K562 (cell line): ENCODE data around the gene ACKR1. TPM values are rescaled to one million over a fixed set of nuclear protein-coding genes. Genes with fewer than 3 reads are reported as not detected.

ENCODE experiments used
- ATAC-seq: fragments of 200-7000 bp; cut with Tn5 transposase; 3 replicates; pipeline ENCODE4 v1.9.1; 2020; ENCODE audit warnings: moderate library complexity
- BruUV-seq: library from RNA; stranded (reverse); fragments of 400-500 nt; replicated peaks from 2 replicates; lab custom pipeline; 2021; lab: Mats Ljungman, UMichigan
- CTCF ChIA-PET: fragments of 300-600 bp; formaldehyde crosslinking; extraction: SDS; loops from one replicate; lab custom pipeline; 2021; ENCODE audit warnings: low intra/inter-chr PET ratio; lab: Yijun Ruan, JAX
- POLR2A ChIA-PET: fragments of 300-600, 350-650 bp; sonication (Branson Sonifier 250); formaldehyde crosslinking; extraction: SDS; loops from one replicate; lab custom pipeline; 2021; ENCODE audit warnings: antibody characterized with exemption, inconsistent platforms; lab: Yijun Ruan, JAX
- DNase-seq, 4 experiments: peaks; one replicate each; pipeline versions ENCODE4 v3.0.0 to v3.0.0-alpha.2; 2011 to 2018; ENCODE audit warnings: low spot score in 3 of 4, mixed read lengths in 3 of 4; ENCODE audit errors: extremely low read depth in 1 of 4
- FAIRE-seq: peaks from 2 replicates; lab custom pipeline; 2011; peaks lifted over from hg19 to GRCh38; lab: Jason Lieb, UNC
- H2AFZ ChIP-seq: 2 replicates; pipeline ENCODE4 v1.6.0; 2011; ENCODE audit warnings: low read depth, low read length, control low read depth, inconsistent platforms
- H3K27ac ChIP-seq: fragments of 200-600 bp; 3 replicates; pipeline ENCODE4 v1.8.0; 2011; ENCODE audit warnings: low read depth, mild to moderate bottlenecking, control low read depth, inconsistent platforms, low read length, moderate library complexity, mixed read lengths; ENCODE audit errors: extremely low read depth
- H3K27me3 ChIP-seq, 2 experiments: fragments of 300-600 bp in 1 of 2; 2 replicates in 1 of 2; 3 replicates in 1 of 2; pipeline versions ENCODE4 v1.6.0 to v1.8.0; 2011; ENCODE audit warnings: inconsistent platforms in 2 of 2, low read length in 2 of 2, mild to moderate bottlenecking in 1 of 2, mixed read lengths in 1 of 2, moderate library complexity in 1 of 2; ENCODE audit not compliant: control insufficient read depth in 2 of 2, insufficient read depth in 2 of 2
- H3K36me3 ChIP-seq: fragments of 300-600 bp; 3 replicates; pipeline ENCODE4 v1.8.0; 2011; ENCODE audit warnings: mild to moderate bottlenecking, low read length, inconsistent platforms; ENCODE audit not compliant: control insufficient read depth, insufficient read depth
- H3K4me1 ChIP-seq, 2 experiments: fragments of 200-600 bp in 1 of 2; replicated peaks in 1 of 2; 2 replicates in 1 of 2; 3 replicates in 1 of 2; pipeline versions ENCODE4 v1.5.1 to v1.8.0; 2011; ENCODE audit warnings: inconsistent platforms in 2 of 2, low read length in 2 of 2, mild to moderate bottlenecking in 1 of 2, mixed read lengths in 1 of 2, moderate library complexity in 1 of 2; ENCODE audit not compliant: control insufficient read depth in 2 of 2, insufficient read depth in 2 of 2
- H3K4me2 ChIP-seq: 2 replicates; pipeline ENCODE4 v1.6.1; 2011; ENCODE audit warnings: low read length, control low read depth, inconsistent platforms, mixed read lengths; ENCODE audit not compliant: insufficient read depth
- H3K4me3 ChIP-seq: fragments of 200-600 bp; sonication (generic), shearing (Covaris generic); 2 replicates; pipeline ENCODE4 v1.5.1; 2016; ENCODE audit warnings: control low read depth, inconsistent platforms
- H3K79me2 ChIP-seq: fragments of 200-600 bp; 3 replicates; pipeline ENCODE4 v1.8.0; 2011; ENCODE audit warnings: low read length, inconsistent platforms; ENCODE audit not compliant: control insufficient read depth, insufficient read depth
- H3K9ac ChIP-seq, 2 experiments: 2 replicates each; pipeline versions ENCODE4 v1.6.0 to v1.6.1; 2011; ENCODE audit warnings: low read depth in 2 of 2, low read length in 2 of 2, control low read depth in 1 of 2, inconsistent platforms in 1 of 2, mild to moderate bottlenecking in 1 of 2, mixed read lengths in 1 of 2; ENCODE audit not compliant: insufficient read depth in 1 of 2
- H3K9me1 ChIP-seq: one replicate; pipeline ENCODE4 v1.6.0; 2011; ENCODE audit warnings: inconsistent platforms, mild to moderate bottlenecking, low read length, moderate library complexity; ENCODE audit not compliant: control insufficient read depth, insufficient read depth
- H3K9me3 ChIP-seq: replicated peaks from 2 replicates; pipeline ENCODE4 v1.5.1; 2011; ENCODE audit warnings: low read depth, low read length, inconsistent platforms; ENCODE audit not compliant: control insufficient read depth, insufficient read depth
- H4K20me1 ChIP-seq: replicated peaks from 2 replicates; pipeline ENCODE4 v1.6.1; 2011; ENCODE audit warnings: low read length, inconsistent platforms, mixed read lengths; ENCODE audit not compliant: control insufficient read depth, insufficient read depth
- EGR1 ChIP-seq: fragments of 450-650 bp; conservative IDR thresholded peaks from 2 replicates; pipeline ENCODE4 v1.6.1; 2017; ENCODE audit warnings: mild to moderate bottlenecking
- PHF21A ChIP-seq: fragments of 450-650 bp; IDR thresholded peaks from 2 replicates; pipeline ENCODE4 v1.6.1; 2017; ENCODE audit warnings: low read depth, borderline replicate concordance
- RBBP5 ChIP-seq: fragments of 200-600 bp; sonication (generic); IDR thresholded peaks from 2 replicates; pipeline ENCODE4 v1.6.1; 2012; ENCODE audit warnings: borderline replicate concordance, mild to moderate bottlenecking, low read length, control low read depth, inconsistent platforms; ENCODE audit not compliant: insufficient read depth, poor library complexity, severe bottlenecking
- SMARCC2 ChIP-seq: fragments of 450-650 bp; IDR thresholded peaks from 2 replicates; pipeline ENCODE4 v1.6.1; 2017; ENCODE audit warnings: antibody characterized with exemption, moderate library complexity, mild to moderate bottlenecking, low read depth
- ZNF217 ChIP-seq: sonication (generic); formaldehyde crosslinking; IDR thresholded peaks from 2 replicates; pipeline ENCODE4 v1.8.0; 2022; ENCODE audit warnings: mild to moderate bottlenecking, missing genetic modification reagents
- WGBS: fragments of 100-300 bp; shearing (Covaris generic); methylation state at CpG from one replicate; pipeline ENCODE4 v1.1.6; 2016; ENCODE audit warnings: low coverage, mixed read lengths; ENCODE audit not compliant: insufficient coverage; ENCODE audit errors: missing lambda C conversion rate; 5-methylcytosine and 5-hydroxymethylcytosine counted together
- in situ Hi-C: fragments of 300-500 bp; cut with MboI; formaldehyde crosslinking; loops from 4 replicates; pipeline ENCODE4 v1.15.0; 2018; ENCODE audit warnings: inconsistent platforms, mixed read lengths
- intact Hi-C: fragments of 100-400 bp; cut with micrococcal nuclease; formaldehyde crosslinking; loops from 2 replicates; pipeline ENCODE4 v1.14.2; 2022
- polyA plus RNA-seq, 8 experiments: library from polyadenylated mRNA; depleted of rRNA in 4 of 8; stranded (reverse) in 5 of 8; unstranded in 3 of 8; fragments of >200 nt; fragmentation: Nextera tagmentation in 2 of 8; fragmentation: Illumina TruSeq in 1 of 8; extraction: Ambion mirVana in 2 of 8; extraction: Trizol in 1 of 8; gene quantifications; 2 replicates each; pipeline versions ENCODE4 v1.2.1 to v1.2.3, GENCODE V29; 2011 to 2014; ENCODE audit warnings: inconsistent platforms in 1 of 8, missing spikeins in 1 of 8
- total RNA-seq, 7 experiments: library from RNA; depleted of rRNA in 6 of 7; stranded (reverse); fragments of >200 nt in 6 of 7; fragmentation: Illumina TruSeq in 2 of 7; extraction: Trizol in 2 of 7; gene quantifications; 2 replicates each; pipeline versions ENCODE4 v1.2.1 to v1.2.3, GENCODE V29; 2011 to 2021; ENCODE audit warnings: low replicate concordance in 1 of 7
- TF ChIP-seq, protein P1 (sequence below): fragments of 250-450 bp; sonication (Bioruptor Pico); IDR thresholded peaks from 2 replicates; pipeline ENCODE4 v1.8.0; 2022; ENCODE audit warnings: inconsistent platforms
- TF ChIP-seq, protein P2 (sequence below): fragments of 250-450 bp; sonication (Bioruptor Pico); IDR thresholded peaks from 2 replicates; pipeline ENCODE4 v1.4.0; 2020; ENCODE audit warnings: borderline replicate concordance
- TF ChIP-seq, protein P3 (sequence below): sonication (generic); formaldehyde crosslinking; IDR thresholded peaks from 2 replicates; pipeline ENCODE4 v1.8.0; 2022; ENCODE audit warnings: mild to moderate bottlenecking, missing genetic modification reagents

The ACKR1 gene
- total and polyA plus RNA-seq, 9 of the 15 experiments (the other 6 are each of a cell fraction or from before 2014, with no cell fraction given) = 0.07 to 0.64 (median 0.18) TPM

DNA sequence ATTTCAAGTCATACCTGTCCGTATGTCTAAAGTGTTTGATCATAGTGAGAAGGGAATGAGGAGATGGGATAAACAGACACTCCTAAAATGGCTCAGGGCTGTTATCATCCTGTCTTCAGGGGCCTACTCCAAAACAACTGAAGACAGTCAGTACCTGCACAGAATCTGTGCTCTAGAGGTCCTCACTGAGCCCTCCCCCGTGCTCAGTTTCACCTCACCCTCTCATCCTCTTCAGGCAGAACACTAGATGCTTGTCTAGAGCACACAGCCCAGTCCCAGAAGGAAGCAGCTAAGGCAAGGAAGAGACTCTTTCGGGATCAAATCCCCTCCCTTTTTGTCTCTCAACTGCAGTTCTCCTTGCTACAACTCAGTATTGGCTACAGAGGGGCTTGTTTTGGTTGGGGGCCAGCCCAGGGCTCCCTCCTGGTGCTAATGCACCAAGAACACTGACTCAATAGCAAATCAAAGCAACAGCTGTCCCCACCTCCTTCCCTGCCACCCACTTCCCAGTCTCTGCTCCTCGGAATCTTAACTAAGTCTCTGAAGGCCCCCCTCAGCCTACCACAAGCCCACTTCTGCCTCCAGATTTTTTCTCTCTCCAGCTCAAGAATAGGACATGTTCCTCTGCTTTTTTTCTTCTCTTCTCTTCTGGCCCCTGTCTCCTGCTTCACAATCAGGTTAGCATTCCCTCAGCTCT, 23.2 kb upstream of the ACKR1 start:
- Histone ChIP-seq H3K27me3 (no peaks in the 10 kb centered on the region), H4K20me1 (no peaks in the 10 kb centered on the region), H3K27ac (no peak overlapping the region), H2AFZ (no peak overlapping the region), H3K79me2 (no peaks in the 10 kb centered on the region), H3K4me1 (no peaks in the 10 kb centered on the region), H3K9me3 (no peaks in the 10 kb centered on the region), H3K9me1 (no peaks in the 10 kb centered on the region), H3K4me3 (no peak overlapping the region), H3K36me3 (no peaks in the 10 kb centered on the region), H3K4me2 (no peak overlapping the region), H3K9ac (no peak overlapping the region)
- no peak for ATAC-seq
- 0% methylated on average over 4 of the region's 4 CpGs for WGBS
- ChIA-PET POLR2A (interaction anchor here (1.2 kb wide), 1 partner anchor 11 kb away, joined by 4 read pairs; no protein-coding TSS in a partner anchor), CTCF (no interaction called here)
- BruUV-seq = no TSS peak
- in situ Hi-C loops = loop anchor here (25.0 kb wide), 1 partner anchor 806 kb away; no protein-coding TSS in a partner anchor
- no peak for DNase-seq
- intact Hi-C loops = no loop called here
- FAIRE-seq = no peak
- TF ChIP-seq, protein P1, sequence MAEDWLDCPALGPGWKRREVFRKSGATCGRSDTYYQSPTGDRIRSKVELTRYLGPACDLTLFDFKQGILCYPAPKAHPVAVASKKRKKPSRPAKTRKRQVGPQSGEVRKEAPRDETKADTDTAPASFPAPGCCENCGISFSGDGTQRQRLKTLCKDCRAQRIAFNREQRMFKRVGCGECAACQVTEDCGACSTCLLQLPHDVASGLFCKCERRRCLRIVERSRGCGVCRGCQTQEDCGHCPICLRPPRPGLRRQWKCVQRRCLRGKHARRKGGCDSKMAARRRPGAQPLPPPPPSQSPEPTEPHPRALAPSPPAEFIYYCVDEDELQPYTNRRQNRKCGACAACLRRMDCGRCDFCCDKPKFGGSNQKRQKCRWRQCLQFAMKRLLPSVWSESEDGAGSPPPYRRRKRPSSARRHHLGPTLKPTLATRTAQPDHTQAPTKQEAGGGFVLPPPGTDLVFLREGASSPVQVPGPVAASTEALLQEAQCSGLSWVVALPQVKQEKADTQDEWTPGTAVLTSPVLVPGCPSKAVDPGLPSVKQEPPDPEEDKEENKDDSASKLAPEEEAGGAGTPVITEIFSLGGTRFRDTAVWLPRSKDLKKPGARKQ (CRISPR knock-in tag) = no peak
- no peak for TF ChIP-seq SMARCC2
- no peak for TF ChIP-seq EGR1
- TF ChIP-seq, protein P2, sequence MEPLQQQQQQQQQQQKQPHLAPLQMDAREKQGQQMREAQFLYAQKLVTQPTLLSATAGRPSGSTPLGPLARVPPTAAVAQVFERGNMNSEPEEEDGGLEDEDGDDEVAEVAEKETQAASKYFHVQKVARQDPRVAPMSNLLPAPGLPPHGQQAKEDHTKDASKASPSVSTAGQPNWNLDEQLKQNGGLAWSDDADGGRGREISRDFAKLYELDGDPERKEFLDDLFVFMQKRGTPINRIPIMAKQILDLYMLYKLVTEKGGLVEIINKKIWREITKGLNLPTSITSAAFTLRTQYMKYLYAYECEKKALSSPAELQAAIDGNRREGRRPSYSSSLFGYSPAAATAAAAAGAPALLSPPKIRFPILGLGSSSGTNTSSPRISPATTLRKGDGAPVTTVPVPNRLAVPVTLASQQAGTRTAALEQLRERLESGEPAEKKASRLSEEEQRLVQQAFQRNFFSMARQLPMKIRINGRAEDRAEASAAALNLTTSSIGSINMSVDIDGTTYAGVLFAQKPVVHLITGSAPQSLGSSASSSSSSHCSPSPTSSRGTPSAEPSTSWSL (CRISPR knock-in tag) = no peak
- TF ChIP-seq, protein P3, sequence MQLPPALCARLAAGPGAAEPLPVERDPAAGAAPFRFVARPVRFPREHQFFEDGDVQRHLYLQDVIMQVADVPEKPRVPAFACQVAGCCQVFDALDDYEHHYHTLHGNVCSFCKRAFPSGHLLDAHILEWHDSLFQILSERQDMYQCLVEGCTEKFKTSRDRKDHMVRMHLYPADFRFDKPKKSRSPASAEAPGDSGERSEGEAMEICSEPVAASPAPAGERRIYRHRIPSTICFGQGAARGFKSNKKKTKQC (CRISPR knock-in tag) = no peak
- no peak for TF ChIP-seq RBBP5
- no peak for TF ChIP-seq PHF21A
- no peak for TF ChIP-seq ZNF217 (CRISPR knock-in tag)
